Neural crest cell (in vitro differentiated cells): ENCODE measurements around the gene FAM83E. TPM values are rescaled to one million over a fixed set of nuclear protein-coding genes. Genes with fewer than 3 reads are reported as not detected.

Experiments used
- DNase-seq: peaks from one replicate; pipeline ENCODE4 v3.0.0; 2021; ENCODE audit warnings: low read depth, mixed read lengths, low spot score
- H3K27ac Mint-ChIP-seq: one replicate; pipeline ENCODE4 v1.8.0; 2021; ENCODE audit warnings: mild to moderate bottlenecking, mixed read lengths; ENCODE audit not compliant: unreplicated experiment
- H3K27me3 Mint-ChIP-seq: 2 replicates; pipeline ENCODE4 v1.8.0; 2021; ENCODE audit warnings: low read depth, mild to moderate bottlenecking, mixed read lengths
- H3K36me3 Mint-ChIP-seq: 2 replicates; pipeline ENCODE4 v1.8.0; 2021; ENCODE audit warnings: low read depth, mild to moderate bottlenecking, mixed read lengths
- H3K4me1 Mint-ChIP-seq: 2 replicates; pipeline ENCODE4 v1.8.0; 2021; ENCODE audit warnings: mixed read lengths
- H3K4me3 Mint-ChIP-seq: one replicate; pipeline ENCODE4 v1.8.0; 2021; ENCODE audit warnings: mild to moderate bottlenecking, mixed read lengths
- H3K9me3 Mint-ChIP-seq: 2 replicates; pipeline ENCODE4 v1.8.0; 2021; ENCODE audit warnings: mixed read lengths
- total RNA-seq: library from RNA; stranded (reverse); gene quantifications from 2 replicates; pipeline ENCODE4 v1.2.1, GENCODE V29; 2021
- TF ChIP-seq, protein P1 (sequence below): fragments of 200-600 bp; sonication (generic); conservative IDR thresholded peaks from 2 replicates; pipeline ENCODE4 v1.5.0; 2021; ENCODE audit warnings: antibody characterized with exemption, mild to moderate bottlenecking

Gene FAM83E
- total RNA-seq, 1 donor from 2014 or later: 6.1 TPM

DNA sequence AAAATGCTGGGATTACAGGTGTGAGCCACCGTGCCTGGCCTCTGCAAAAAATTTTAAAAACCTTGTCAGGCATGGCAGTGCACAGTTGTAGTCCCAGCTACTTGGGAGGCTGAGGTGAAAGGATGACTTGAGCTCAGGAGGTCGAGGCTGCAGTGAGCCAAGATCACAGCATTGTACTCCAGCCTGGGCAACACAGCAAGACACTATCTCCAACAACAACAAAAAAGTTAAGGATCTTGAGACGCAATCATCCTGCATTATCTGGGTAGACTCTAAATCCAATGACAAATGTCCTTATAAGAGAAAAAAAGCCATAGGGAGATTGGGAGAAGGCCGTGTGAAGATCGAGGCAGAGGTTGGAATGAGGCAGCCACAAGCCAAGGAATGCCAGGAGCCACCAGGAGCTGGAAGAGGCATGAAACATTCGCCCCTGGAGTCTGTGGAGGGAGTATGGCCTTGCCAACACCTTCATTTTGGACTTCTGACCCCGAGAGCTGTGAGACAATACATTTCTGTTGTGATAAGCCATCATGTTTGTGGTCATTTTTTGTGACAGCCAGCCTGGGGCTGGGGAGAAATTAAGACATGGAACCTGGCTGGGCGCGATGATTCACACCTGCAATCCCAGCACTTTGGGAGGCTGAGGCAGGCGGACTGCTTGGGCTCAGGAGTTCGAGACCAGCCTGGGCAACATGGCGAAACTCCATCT is 36.3 kb upstream of the FAM83E start:
- Mint-ChIP-seq H3K36me3 (no peaks in the 10 kb centered on the region), H3K4me1 (peaks cover 9% of the 10 kb centered on the region), H3K27ac (no peak overlapping the region), H3K27me3 (no peaks in the 10 kb centered on the region), H3K9me3 (no peaks in the 10 kb centered on the region), H3K4me3 (no peak overlapping the region)
- DNase-seq: no peak
- TF ChIP-seq, protein P1, sequence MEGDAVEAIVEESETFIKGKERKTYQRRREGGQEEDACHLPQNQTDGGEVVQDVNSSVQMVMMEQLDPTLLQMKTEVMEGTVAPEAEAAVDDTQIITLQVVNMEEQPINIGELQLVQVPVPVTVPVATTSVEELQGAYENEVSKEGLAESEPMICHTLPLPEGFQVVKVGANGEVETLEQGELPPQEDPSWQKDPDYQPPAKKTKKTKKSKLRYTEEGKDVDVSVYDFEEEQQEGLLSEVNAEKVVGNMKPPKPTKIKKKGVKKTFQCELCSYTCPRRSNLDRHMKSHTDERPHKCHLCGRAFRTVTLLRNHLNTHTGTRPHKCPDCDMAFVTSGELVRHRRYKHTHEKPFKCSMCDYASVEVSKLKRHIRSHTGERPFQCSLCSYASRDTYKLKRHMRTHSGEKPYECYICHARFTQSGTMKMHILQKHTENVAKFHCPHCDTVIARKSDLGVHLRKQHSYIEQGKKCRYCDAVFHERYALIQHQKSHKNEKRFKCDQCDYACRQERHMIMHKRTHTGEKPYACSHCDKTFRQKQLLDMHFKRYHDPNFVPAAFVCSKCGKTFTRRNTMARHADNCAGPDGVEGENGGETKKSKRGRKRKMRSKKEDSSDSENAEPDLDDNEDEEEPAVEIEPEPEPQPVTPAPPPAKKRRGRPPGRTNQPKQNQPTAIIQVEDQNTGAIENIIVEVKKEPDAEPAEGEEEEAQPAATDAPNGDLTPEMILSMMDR: no peak

DNA sequence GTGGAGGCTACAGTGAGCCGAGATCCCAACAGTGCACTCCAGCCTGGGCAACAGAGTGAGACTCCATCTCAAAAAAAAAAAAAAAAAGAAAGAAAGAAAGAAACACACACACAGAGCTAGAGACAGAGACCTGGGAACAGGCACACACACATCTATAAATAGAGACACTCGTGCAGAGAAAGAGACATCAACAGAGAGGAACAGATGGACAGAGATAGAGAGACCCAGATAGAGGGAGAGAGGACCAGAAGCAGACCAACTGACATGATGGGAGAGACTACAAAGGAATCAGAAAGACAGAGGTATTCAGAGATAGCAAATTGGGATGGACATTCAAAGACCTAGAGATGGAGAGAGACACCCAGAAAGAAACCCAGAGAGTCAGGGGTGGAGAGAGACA is 33.3 kb upstream of the FAM83E start:
- Mint-ChIP-seq H3K9me3 (no peaks in the 10 kb centered on the region), H3K27ac (no peak overlapping the region)

DNA sequence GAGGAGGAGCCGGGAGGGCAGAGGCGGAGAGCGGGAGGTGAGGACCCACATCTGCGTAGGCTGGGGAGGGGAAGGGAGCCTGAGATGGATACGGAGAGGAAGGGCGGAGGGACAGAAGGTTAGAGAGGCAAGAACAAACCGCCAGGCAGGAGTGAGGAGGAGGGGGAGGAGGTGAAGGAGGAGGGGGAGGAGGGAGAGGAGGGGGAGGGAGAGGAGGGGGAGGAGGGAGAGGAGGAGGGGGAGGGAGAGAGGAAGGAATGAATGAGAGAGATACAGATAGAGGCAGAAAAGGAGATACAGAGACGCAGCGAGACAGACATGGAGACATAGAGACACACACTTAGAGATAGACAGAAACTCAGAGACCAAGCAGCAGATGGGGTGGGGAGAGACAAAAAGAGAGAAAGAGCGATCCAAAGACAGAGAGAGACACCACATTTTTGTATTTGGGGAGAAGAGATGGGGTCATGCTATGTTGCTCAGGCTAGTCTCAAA is 31.9 kb upstream of the FAM83E start:
- Mint-ChIP-seq H3K27ac (no peak overlapping the region), H3K36me3 (no peaks in the 10 kb centered on the region), H3K27me3 (peaks cover 10% of the 10 kb centered on the region), H3K4me1 (peaks cover 24% of the 10 kb centered on the region), H3K9me3 (no peaks in the 10 kb centered on the region), H3K4me3 (peak overlapping the region; percentile 59)
- TF ChIP-seq, protein P1: no peak
- no peak for DNase-seq

More for the DNA sequence above, 33.3 kb upstream of the FAM83E start:
- TF ChIP-seq, protein P1: no peak
- Mint-ChIP-seq H3K36me3 (no peaks in the 10 kb centered on the region), H3K27me3 (peaks cover 6% of the 10 kb centered on the region), H3K4me3 (no peak overlapping the region), H3K4me1 (peaks cover 24% of the 10 kb centered on the region)
- DNase-seq: no peak

DNA sequence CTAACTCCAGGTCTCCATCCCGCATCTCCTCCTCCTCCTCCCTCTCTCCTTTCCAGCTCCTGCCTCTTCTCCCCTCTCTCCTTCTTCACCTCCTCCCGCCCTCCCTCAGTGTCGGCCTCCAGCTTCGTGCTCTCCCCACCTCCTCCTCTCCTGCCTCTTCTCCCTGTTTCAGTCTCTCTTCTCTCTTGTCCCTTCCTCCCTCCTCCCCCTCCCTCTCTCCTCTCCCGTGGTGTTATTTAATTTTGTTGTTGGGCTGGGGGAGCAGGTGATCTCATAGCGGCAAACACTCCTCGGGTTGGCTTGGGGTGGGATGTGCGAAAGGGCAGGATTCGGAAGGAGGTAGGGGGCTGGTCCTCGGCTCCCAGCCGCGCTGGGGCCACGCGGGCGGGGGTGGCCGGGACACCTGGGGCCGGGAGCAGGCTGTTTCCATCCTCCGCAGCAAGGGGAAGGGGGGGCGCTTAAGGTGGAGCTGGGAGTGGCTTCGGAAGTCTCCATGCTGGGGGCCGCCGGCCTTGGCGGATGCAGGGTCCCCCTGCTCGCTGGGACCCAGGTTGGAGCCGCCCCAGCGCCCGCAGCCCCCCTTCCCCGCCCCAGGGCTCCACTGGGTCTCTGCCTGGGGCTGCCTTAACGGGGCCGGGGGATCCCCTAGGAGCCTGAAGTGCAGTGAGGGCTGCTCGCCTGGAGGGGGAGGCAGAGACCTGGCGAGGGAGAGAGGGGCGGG is 31.3 kb upstream of the FAM83E start, which contains the start of gene CA11:
Gene CA11, minus strand, starts transcription at position 187 of the 721 bp plus-strand sequence. CDS start 555 bp downstream, outside the sequence.
- H3K4me3 Mint-ChIP-seq: peak within 1 kb of the TSS; percentile 81
- H3K36me3 Mint-ChIP-seq: no peaks in the 10 kb centered on the region
- TF ChIP-seq, protein P1: peak; percentile 85
- H3K27ac Mint-ChIP-seq: peak within 1 kb of the TSS; percentile 43
- no peaks in the 10 kb centered on the region for H3K9me3 Mint-ChIP-seq
- H3K27me3 Mint-ChIP-seq: peaks cover 14% of the 10 kb centered on the region
- DNase-seq: peak; percentile 92
- peaks cover 24% of the 10 kb centered on the region for H3K4me1 Mint-ChIP-seq

DNA sequence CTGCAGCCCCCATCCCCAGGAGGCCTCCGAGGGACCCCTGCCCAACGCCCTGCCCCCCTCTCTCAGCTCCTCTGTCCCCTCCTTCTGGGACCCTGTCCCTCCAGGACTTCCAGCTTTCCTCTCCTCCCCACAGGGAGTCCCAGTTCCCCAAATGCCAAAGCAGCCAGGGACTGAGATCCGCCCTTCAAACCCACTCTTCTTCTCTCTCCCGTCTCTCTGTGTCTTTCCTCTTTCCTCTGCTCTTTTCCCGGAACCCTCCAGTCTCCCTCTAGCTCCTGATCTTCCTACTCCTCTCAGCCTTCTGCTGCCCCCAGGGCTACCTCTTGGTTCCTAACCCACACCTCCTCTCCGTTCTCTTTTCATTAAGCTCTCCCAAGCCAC is 30.7 kb upstream of the FAM83E start:
- peaks cover 24% of the 10 kb centered on the region for H3K4me1 Mint-ChIP-seq

More for the DNA sequence above, 30.7 kb upstream of the FAM83E start:
- peaks cover 17% of the 10 kb centered on the region for H3K27me3 Mint-ChIP-seq
- DNase-seq: no peak
- no peaks in the 10 kb centered on the region for H3K36me3 Mint-ChIP-seq
- no peaks in the 10 kb centered on the region for H3K9me3 Mint-ChIP-seq
- TF ChIP-seq, protein P1: no peak
- peak overlapping the region; percentile 19 for H3K27ac Mint-ChIP-seq
- peak overlapping the region; percentile 81 for H3K4me3 Mint-ChIP-seq
